Fibroblast of skin of abdomen (primary cell): Measurements from ENCODE around the gene ZNF432.
A peak's percentile ranks its signal among the peaks of the same experiment; 100 is the strongest.

ENCODE experiments used
- DNase-seq: peaks from one replicate; pipeline ENCODE4 v3.0.0-alpha.2; 2013

ZNF432 gene

GRCh38 chr19:52007806-52008557 lies 40.7 kb downstream of the ZNF432 start, which contains the start of gene ZNF615:
Gene ZNF615, minus strand, starts transcription at chr19:52008211. Its CDS starts 4,500 bp downstream, at chr19:52003711.
- DNase-seq: peak; percentile 85

- DNase-seq: no peak
Measured at GRCh38 chr19:52007451-52007805, 41.2 kb downstream of the ZNF432 start.

- DNase-seq: no peak
Measured at GRCh38 chr19:51994048-51994644, 54.5 kb downstream of the ZNF432 start.

GRCh38 chr19:51993422-51993821 lies 55.2 kb downstream of the ZNF432 start:
- DNase-seq: no peak

GRCh38 chr19:51986309-51987291 lies 62.0 kb downstream of the ZNF432 start, which contains the start of gene ZNF350:
Gene ZNF350, minus strand, starts transcription at chr19:51986840. Its CDS starts 12,480 bp downstream, at chr19:51974360.
- peak; percentile 95 for DNase-seq

GRCh38 chr19:51983361-51983760 lies 65.3 kb downstream of the ZNF432 start:
- no peak for DNase-seq
